HG02571 (cell line): ENCODE measurements around the gene TMEM72.

Source experiments
- ATAC-seq: cut with Tn5 transposase; IDR thresholded peaks from one replicate; pipeline ENCODE4 v1.9.1; 2021; ENCODE audit warnings: mild to moderate bottlenecking, moderate library complexity; ENCODE audit not compliant: unreplicated experiment

TMEM72 gene

DNA sequence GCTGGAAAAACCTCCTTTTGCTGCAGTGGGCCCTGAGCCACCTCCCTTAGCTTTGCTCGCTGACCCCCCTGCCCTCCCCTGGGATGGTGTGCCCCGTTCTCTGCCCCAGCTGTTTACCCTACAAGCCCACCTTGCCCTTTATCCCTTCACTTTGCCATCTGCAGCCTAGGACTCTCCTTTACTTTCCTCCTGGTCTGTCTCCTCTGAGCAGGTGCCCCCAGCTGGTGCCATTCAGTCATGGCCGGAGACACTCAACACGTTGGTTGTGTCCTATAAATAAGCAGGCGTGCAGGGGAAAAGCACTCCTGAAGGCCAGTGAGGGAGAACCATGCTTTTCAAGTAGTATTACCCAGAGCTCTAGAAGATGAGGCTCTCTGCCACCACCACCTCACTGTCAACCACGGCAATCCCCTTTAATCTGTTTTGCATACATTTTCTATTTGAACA is 54.5 kb downstream of the TMEM72 start:
- ATAC-seq = peak; percentile 34

DNA sequence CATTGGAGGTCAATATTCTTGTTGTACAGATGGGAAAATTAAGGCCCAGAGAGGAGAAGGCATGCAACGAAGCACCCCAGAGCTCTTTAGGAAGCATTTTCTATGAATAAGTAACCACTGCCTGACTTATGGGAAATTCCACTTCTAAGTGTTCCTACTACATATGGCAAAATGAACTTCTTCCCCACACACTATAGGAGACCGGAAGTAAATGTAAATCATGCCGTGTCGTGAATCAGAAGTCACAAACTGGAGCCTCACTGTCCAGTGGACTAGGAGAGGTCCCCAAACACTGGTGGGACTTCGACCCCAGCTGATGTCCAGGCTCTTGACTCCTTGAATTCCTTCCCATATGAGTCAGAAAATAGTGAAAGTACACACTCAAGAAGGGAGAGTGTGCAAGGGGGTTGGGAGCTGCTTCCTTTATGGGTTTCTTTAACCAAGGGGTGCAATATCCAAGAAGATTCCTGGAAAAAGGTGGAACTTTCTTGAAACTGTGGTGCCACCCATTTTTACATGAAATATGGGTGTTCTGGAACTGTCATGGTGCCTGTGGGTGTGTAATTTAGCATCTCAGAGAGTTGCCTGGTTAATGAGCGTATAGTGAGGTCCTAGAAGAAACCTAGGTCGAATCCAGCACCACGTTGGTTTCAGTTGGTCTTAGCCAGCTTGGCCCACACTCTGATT is 55.1 kb downstream of the TMEM72 start:
- peak; percentile 26 for ATAC-seq

DNA sequence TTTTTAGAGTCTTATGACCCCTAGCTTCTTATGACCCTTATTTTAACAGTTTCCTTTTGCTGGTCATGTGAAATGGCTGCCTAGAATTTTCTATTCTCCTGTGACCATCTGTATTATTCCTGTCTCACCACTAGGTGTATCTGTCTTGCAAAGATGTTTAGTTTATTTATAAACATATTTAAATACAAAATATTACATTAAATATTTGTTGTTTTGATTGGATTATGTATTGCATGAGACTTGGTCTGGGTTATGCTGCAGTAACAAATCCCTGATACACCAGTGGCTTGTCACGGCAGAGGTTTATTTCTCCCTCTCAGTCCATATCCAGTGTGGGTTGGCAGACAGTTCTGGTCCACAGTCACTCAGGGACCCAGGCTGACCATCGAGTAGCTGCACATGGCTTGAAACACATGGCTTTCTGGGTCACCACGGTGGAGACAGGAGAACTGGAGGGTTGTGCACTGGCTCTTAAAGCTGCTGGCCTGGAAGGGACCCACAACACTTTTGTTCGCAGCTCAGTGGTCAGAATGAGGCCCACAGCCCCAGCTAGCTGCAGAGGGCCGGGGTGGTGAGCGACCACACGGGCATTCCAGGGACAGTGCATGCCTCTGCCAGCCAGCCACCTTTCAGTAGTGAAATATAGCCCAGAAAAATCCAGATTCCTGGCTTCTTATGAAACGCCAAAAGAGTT is 55.8 kb downstream of the TMEM72 start:
- ATAC-seq = no peak

DNA sequence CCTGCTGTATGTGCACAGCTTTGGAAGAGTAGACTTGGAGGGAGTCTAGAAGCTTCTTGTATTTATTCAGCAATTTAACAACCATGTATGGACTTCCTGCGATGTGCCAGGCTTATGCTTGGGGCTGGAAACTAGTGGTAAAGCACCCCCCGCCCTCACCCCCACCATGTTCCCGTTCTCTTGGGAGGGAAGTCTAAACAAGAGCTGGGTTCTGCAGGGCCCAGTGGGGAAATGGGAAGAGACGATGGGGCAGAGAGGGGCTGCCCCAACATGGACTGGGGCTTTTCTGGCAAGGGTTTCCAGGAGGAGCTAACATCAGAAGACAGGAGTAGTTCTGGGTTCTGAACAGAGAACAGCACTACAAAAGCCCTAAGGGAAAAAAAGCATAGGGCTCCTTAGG is 56.5 kb downstream of the TMEM72 start:
- no peak for ATAC-seq

DNA sequence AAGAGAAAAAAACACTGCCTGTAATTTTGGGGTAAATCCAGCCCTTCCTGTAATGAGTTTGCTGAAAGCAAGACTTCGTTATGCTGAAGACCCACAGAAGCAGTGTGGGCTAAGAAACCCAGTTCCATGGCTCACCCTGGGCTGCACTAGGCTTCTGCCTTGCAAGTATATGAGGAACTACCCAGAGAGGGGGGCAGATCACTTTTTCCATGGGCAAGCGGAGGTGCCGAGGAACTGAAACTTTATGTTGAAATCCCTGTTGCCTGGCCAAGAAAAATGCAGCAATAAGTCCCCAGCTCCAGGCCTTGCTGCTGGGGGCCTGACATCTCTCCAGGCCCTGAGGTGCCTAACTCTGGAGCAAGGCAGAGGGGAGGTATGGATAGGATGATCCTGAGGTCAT is 57.0 kb downstream of the TMEM72 start:
- no peak for ATAC-seq

DNA sequence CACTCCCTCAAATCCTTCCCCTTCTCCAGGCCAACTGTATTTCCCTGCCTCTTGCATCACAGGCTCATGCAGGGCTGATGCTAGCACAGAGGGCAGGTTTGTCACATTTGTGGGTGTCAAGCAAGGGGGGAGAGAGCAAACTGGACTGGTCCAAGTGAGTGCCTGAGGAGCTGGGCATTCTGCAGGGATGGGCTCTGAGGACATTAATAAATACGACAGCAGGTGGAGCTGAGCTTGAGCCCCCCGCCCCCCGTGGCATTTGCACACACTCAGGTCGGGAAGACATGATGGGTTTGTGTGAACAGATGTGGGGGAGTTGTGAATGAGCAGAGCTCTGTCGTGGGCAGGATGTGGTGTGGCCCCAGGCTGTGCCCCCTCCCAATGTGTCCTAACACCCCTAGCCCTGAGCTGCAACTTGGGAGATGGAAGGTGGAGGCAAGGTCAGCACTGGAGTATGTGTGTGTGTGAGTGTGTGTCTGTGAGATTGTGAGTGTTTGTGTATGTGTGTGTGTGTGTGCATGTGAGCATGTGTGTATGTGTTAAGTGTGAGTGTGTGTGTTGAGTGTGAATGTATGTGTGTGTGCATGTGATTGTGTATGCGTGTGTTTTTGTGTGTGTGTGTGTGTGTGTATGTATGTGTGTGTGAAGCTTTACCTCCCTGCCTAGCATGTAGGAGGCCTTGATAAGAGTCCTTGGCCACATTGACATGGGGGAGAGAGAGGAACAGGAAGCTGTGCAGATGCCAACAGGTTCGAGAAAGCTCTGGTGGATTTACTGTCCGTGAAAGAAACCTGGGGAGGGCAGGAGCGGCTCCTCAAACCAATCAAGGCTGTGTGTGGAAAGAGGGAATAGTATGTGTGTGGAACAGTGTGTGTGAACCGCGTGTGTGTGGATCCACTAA is 57.6 kb downstream of the TMEM72 start:
- no peak for ATAC-seq

DNA sequence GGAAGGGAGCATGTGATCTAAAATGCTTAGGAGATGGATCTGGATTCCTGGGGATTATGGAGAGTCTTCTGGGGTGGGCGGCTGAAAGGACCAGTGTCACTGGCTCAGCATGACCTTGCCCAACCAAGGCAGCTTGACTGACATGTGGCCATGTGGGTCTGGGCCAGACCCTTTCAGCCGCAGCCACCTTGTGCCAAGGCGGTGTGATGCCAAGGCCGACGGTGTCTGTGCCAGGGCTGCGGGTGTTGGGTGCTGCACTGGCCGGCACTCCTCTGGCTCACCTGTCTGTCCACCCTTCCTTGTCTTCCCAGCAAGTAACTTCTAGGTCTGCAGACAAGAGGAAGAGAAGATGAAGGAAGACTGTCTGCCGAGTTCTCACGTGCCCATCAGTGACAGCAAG is 58.7 kb downstream of the TMEM72 start:
- ATAC-seq = no peak

DNA sequence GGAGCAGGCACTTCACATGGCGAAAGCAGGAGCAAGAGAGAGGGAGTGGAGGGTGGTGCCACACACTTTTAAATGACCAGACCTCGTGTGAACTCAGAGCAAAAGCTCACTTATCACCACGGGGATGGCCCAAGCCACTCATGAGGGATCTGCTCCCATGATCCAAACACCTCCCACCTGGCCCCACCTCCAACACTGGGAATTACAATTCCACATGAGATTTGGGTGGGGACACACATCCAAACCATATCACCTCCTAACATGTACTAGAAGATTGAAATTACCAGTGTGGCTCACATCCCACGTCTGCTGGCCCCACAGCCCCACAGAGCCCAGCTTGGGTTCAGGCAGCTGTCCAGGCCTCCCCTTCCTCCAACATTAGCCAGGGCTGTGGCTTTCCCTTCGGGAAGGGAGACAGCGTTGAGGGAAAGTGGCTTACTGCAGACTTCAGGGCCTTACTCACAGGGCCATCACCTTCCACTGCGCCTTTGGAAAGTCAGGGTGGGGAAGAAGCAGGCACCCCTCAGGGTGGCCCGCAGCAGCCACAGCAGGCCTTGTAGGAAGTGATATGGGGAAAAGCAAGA is 59.8 kb downstream of the TMEM72 start:
- ATAC-seq = no peak

DNA sequence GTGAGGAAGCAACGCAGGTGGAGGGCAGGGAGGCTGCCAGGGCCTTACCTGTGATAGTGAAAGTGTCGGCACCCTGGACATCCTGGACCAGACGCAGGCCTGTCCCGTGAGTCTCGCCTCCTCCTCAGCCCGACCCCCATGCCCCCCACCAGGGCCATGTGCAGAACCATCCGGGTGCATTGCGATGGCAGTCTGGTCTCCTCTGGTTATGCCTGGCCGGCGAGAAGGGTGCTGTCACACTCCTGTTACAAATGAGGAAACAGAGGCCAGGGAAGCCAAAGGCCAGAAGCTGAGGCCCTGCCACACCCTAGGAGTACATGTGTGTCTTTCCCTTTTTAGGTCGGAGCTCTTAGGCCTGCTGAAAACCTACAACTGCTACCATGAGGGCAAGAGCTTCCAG is 60.3 kb downstream of the TMEM72 start:
- ATAC-seq = no peak

DNA sequence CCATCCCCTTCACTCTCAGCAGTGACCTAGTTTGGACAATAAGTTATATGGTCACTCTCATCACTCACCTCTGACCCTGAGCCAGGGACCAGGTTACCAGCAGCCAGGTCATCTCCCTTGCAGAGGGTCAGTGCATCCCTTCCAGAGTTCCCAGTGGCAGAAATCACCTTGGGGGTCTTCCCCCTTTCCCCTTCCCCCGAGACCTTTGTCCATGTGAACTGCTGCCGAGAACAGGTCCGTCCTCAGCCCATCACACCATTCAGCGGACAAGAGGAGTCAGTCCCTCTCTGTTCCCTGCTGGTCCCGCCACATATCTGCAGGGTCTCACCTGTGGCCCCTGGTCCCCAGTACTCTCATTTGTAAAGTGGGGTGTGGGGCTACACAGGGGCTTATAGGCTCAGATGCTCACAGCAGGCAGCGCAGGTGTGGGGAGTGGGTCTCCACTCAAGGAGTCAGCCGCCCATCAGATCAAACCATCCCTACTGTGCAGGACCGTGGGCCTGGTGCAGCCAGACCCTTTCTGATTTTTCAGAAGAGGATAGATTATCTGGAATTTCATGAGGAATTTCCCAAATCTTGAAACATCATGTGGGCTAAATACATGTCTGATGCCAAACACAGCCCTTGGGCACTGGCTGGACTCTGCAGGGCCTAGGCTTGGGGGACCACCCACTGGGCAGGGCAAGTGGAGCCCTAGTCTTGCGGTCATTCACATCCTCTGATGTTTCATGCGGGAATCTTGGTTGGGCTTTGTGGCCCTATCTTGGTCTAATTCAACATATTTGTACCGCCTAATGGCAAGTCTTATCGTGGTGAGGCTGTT is 61.0 kb downstream of the TMEM72 start:
- no peak for ATAC-seq

DNA sequence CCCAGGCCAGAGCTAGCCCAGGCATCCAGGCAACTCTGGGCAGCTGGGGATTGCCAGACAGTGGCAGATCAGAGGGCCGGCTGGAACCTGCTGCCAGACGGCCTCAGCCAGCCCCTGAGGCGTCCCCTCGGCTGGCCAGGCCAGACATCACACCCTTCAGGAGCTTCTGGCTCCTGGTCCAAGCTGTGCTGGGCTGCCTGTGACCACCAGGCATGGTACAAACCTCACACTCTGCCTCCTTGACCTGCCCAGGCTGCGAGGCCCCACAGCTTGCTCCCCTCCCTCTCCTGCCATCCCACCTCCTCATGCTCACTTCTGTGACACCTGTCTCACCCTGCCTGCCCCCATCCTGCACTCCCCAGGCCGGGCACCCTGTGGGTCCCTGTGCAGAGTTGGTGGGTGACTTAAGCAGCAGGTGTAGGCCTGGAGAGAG is 61.8 kb downstream of the TMEM72 start:
- ATAC-seq = no peak

DNA sequence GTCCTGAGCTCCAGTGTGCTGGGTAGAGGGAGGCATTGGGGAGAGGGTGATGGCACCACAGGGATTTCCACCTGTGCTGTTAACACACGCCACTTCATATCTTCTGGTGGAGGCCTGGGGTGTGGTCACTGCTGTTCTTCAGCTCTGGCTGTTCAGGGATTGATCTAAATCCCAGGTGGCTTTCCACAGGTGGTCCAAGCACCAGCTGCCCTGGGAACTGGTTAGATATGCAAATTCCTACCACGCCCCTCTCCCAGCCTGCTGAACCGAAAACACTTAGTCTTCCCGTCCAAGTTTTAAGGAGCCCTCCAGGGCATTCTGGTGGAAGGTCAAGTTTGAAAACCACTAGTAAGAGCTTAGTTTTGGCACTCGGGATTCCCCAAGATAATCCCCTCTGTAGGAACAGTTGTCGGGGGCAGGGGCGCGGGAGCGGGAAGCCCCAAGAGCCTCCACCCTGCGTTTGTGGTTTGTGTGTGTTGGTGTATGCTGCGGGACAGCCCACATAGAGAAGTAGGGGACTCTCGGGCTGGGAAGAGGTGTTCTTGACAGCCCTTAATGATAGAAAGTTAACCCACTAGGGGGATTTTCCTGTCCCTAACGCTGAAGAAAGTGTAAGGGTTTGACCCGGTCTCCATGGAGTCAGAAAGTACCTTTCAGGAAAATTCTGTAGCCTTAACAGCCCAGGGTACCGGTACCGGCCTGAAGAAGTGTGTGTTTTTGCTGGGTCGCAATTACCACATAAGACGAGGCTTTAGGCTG is 62.4 kb downstream of the TMEM72 start:
- ATAC-seq = no peak

DNA sequence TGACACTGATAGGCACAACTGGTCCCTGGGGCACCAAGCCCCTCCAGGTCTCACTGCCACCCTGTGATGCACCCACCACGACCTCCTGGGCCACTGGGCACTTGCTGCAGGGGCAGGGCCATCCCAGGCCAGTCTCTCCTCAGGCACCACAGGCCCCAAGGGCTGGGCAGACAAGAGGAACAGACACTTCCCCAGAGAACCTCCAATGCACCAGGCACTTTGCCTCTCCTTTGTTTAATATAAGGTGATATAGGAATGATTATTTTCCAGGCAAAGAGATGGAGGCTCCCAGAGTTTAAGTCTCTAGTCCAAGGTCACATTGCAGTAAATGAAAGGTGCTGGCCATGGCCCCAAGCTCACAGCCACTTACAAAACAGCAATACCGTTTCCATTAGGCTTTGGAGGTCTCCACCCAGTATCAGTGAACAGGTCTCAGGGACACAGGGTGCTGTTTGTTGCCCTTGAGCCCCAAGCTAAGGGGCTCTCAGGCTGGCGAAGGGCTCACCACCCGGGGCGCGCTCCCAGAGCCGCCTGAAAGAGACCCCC is 63.0 kb downstream of the TMEM72 start:
- ATAC-seq = no peak

DNA sequence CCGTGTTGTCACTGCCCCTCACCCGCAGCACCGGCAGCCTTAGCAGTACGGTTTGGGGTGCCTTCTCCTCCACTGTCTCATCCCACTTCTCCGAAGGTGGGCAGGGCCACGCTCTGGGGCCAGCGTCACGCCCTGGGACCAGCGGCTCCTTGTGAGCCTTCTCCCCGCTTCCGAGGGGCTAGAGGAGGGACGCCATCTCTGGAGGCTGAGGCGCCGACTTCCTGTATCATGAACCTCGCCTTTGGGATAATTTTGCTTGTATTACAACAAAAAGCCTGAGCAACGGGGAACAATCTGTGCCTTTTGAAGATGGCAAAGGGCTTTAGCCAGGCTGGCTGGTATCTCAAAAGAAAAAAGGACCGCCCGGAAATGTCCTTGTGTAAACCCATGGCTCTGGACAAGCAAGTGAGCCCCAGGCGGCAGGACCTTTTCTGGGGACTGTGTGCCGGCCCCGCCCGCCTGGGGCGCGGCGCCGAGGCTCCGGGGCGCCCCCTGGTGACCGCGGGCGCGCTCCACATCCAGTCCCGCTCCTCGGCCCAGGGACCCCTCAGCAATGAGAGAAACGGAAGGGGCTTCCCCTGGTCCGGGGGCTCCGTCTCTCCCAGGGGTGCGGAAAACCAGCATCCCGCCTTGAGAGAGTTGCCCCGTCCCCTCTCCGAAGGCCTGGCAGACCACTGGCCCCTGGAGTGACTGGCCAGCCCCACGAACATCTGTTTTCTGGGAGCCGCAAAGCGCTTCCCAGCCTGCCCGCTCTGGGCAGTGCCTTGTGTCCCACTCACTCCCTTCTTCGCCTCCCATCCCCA is 63.7 kb downstream of the TMEM72 start:
- ATAC-seq = peak; percentile 66

DNA sequence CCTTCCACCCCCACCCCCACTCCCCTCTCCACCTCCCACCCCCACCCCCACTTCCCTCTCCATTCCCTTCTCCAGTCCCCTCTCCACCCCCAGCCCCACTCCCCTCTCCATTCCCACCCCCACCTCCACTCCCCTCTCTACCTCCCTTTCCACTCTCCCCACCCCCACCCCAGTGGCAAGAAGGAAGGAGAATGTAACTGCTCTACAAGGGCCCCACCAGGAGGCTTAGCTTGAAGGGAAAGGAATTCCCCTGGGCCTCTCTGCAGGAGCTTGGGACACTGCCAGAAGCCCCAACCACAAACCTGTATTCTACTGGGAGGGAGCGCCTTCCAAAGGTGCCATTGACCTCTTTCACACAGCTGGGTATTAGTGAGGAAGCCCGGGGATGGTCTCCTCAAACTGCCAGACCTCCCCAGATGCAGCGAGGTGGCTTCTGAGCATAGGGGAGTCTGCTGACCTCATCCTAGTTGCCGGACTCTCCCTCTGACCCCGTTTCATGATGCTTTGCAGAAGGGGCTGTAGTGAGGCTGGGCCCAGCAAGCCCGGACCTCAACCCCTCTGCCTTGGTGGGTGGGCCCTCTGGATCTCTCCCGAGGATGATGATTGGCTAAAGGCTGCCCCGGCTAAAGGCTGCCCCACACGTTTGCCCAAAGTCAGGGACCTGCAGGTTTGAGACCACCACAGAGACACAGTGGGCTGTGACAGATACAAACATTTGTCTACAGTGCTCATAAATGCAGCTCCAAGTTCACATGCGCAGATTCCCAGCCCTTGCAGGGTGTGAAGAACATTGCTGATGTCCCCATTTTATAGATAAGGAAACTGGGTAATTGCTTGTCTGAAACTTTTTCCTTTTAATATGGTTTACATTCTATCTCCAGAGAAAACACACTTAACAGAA is 64.5 kb downstream of the TMEM72 start:
- no peak for ATAC-seq

DNA sequence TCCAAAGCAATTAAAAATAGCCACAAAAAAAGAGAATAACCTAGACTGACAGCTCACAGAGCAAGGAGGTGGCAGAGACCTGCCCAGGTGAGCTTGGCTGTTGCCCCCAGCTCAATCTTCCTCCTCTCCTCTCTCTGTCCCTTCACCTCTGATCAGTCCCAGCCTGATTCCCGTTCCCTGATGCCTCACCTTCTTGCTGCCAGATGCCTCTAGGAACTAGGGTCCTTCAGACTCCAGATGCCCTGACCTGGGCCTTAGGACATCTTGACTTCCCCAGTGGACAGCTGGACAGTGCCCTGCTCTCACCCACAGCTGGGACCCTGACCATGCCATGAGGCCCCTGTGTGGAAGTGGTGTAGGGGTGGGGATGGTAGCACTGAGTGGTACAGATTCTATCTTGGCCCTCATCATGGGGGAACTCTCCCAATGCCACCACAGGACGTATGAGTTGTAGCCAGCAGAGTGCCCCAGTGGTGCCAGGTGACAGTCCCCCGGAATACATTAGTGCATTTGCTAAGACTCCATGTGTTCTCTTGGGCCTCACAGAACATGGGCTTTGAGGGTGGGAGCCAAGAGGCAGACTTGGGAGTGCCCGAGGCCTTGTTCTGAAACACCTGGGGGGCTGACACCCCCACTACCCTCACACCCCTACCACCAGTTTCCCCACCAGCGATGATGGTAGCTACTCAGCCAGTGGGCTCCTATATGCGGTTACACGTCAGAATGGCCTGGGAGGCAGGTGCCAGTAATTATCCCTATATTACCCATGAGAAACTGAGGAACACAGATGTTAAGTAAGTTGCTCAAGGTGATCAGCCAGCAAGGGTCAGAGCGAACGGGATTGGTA is 65.4 kb downstream of the TMEM72 start:
- ATAC-seq = no peak
